SK-MEL-5 (cell line): ENCODE data around the gene BDP1. TPM values are rescaled to one million over a fixed set of nuclear protein-coding genes. Genes with fewer than 3 reads are reported as not detected.
"Not testable (repeated sequence)": the region's sequence is repeated elsewhere in the genome, so short reads cannot be mapped to it uniquely, and the experiment has no call there.

ENCODE experiments used
- DNase-seq: peaks from one replicate; pipeline ENCODE4 v3.0.0-alpha.2; 2016; ENCODE audit warnings: low read depth, low spot score
- in situ Hi-C: cut with HindIII; loops from 2 replicates; pipeline ENCODE4 v1.10.0; 2016; ENCODE audit warnings: low sequenced_read_pairs, high pct_unique_total_duplicates, low pct_unique_long_range_greater_than_20kb
- polyA plus RNA-seq, 2 experiments: library from polyadenylated mRNA; depleted of rRNA; stranded (reverse); fragments of >200 nt; gene quantifications; 2 replicates each; pipeline ENCODE4 v1.2.3, GENCODE V29; 2015
- total RNA-seq: library from RNA; depleted of rRNA; stranded (reverse); fragments of >200 nt; shearing (Covaris generic); gene quantifications from 2 replicates; pipeline ENCODE4 v1.2.3, GENCODE V29; 2014; rRNA removed

BDP1 gene
- 23.1 and 29.0 TPM in 2 replicates for total RNA-seq
- 11.3 and 14.6 TPM in 2 replicates for polyA plus RNA-seq (2015; cell fraction: cytosol; rRNA removed)
- 30.4 and 32.5 TPM in 2 replicates for polyA plus RNA-seq (2015; cell fraction: nucleus; rRNA removed)

DNA sequence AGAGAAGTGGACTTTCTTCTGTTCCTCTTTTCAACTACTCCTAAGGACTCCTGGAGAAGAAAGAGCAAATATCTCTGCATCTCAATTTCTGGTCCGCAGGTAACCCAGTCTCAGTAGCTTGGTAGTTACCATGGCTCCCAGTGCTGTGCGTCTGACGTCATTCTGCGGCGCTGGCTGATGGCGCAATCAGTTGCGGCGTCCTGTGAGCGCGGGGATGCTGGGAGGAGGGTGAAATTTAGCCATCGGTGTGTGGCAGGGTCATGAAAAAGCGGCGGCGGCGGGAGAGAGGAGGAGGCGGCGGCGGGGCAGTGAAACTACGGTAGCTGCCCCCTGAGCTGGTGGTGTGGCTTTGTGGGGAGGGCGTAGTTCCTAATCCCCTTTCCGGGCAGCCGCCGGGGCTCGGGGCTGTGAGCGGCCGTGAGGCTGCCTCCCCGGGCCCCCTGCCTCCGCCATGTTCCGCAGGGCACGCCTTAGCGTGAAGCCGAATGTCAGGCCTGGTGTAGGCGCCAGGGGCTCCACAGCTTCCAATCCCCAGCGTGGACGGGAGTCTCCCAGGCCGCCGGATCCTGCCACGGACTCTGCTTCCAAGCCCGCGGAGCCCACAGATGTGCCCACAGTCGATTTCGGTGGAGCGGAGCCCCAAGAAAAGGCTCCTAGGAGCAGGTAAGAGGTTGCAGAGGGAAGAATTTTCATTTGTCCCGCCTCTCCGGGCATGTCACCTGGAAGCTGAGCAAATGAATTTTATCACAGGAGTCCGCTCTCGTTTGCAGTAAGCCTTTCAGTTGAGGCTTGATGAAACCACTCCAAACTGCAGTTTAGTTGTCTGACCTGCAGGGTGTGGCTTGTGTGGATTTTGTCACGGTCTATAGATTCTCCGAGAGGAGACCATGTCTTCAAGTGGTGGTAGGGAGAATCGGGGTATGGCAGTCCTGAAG, at the start of gene BDP1:
TSS of gene BDP1 (plus strand) at position 225 of the 935 bp plus-strand sequence. CDS start at position 452, 227 bp downstream.
- in situ Hi-C loops, result no loop called here
- DNase-seq, result peak; percentile 96

- in situ Hi-C loops, DNase-seq: not testable (repeated sequence)
These were observed 45.4 kb upstream of the BDP1 start for GRCh38 chr5:71410088-71410487.

- DNase-seq, in situ Hi-C loops: not testable (repeated sequence)
These were observed 39.8 kb upstream of the BDP1 start for GRCh38 chr5:71415626-71416025.

GRCh38 chr5:71418026-71418425, 37.4 kb upstream of the BDP1 start:
- in situ Hi-C loops, DNase-seq: not testable (repeated sequence)

DNA sequence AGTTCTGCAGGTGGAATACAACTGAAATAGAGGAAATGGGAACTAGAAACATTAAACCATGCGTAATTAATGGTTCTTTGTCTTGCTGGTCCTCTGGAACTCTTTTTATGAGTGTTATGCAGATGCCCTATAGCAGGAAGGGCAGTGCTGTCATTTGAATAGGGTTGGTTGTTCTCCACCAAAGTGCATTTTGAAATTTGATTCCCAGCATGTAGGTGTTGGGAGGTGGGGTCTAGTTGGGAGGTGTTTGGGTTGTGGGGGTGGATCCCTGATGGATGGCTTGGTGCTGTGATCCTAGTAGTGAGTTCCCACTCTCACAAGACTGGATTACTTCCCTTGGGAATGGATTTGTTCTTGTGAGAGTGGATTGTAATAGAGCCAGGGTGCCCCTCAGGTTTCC, 34.2 kb upstream of the BDP1 start:
- DNase-seq, in situ Hi-C loops: not testable (repeated sequence)

- DNase-seq, in situ Hi-C loops: not testable (repeated sequence)
These were observed 31.6 kb upstream of the BDP1 start for GRCh38 chr5:71423896-71424295.

- DNase-seq, in situ Hi-C loops: not testable (repeated sequence)
These were observed 28.6 kb upstream of the BDP1 start for GRCh38 chr5:71426686-71427474.

DNA sequence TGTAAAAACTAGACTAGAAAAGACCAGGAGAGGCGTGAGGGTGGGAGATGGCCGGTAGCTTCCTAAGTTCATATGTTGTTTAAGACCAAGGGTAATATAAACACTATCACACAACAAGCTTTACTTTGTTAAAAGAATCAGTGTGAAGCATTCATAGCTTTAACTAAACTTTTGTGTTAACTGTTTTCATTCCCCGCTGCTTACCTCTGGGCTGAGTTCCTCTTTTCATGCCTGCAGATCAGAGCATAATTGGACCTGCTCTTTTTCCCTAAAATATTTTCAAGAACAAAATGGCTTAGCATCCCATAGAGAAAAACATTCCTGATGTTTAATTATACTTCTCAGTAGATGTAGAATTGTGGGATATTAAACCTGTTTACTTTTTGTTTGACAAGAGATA, 23.0 kb upstream of the BDP1 start:
- in situ Hi-C loops, DNase-seq: not testable (repeated sequence)

DNA sequence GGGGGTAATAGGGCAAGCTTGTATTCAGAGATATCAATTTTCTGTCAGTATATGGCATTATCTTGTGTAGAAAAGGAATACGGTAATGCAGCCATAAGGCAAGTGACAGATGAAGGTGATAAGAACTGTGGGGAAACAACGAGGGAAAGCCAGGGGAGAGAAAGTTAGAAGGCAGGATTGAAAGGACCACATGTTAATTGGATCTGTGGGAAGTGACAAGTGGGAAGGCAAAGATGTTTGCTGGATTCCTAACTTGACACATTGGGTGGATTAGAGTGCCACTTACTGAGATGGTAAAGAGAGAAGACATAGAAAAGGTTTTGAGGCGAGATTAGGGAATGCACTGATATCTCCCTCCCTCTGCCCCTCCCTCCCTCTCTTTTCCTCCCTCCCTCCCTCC, 20.6 kb upstream of the BDP1 start:
- in situ Hi-C loops, result not testable (repeated sequence)

DNA sequence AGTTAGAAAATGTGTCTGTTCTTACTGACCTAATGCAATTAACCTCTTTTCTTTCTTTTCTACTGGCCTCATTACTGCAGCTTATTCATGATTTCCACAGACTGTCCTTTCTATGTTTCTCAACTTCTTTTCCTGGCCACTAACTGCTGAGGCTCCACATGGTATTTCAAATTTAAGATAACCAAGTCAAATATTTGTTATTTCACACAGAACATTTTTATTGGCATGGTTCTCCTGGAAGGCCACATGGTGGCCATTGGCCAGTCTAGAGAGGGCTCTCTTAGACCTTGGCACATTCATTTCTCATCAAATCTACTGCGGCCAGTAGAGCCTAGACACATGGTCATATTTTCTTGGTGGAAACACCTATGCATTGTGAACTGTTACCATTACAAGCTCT, 13.9 kb upstream of the BDP1 start:
- DNase-seq, in situ Hi-C loops: not testable (repeated sequence)

More for the DNA sequence above, 20.6 kb upstream of the BDP1 start:
- DNase-seq, result not testable (repeated sequence)

- in situ Hi-C loops, DNase-seq: not testable (repeated sequence)
These were observed 11.6 kb upstream of the BDP1 start for GRCh38 chr5:71443891-71444290.

GRCh38 chr5:71445015-71445414, 10.4 kb upstream of the BDP1 start:
- in situ Hi-C loops, DNase-seq: not testable (repeated sequence)

GRCh38 chr5:71445523-71446152, 9.8 kb upstream of the BDP1 start:
- in situ Hi-C loops, DNase-seq: not testable (repeated sequence)

- in situ Hi-C loops, DNase-seq: not testable (repeated sequence)
These were observed 8.8 kb upstream of the BDP1 start for GRCh38 chr5:71446540-71447216.

DNA sequence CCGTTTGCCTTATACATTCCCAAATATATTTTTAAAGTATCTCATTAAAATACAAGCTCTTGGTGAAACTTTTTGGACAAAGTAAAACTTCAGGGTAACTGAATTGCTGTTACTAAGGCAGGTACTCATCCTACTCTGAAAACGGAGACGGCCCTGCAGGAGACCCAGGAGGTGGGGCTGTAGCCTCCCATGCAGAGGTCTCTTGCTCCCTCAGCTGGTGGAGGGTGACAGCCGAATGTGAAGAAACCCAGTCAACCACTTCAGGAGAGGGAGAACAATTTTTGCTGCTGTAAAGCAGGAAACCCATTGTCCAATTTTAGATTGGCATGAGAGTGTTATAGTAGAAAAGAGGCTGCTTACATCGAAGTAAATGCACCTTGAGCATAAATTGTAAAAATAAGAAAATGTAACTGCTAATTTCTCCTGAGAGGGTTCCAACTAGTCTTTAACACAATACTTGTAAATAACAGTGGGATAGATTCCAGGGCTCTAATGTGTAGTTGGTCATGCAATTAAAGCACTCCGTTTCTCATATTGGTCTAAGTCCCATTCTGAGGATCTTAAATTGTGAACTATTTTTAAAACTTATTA, 8.1 kb upstream of the BDP1 start:
- in situ Hi-C loops, result not testable (repeated sequence)
- DNase-seq, result peak; percentile 62

GRCh38 chr5:71452876-71453275, 2.6 kb upstream of the BDP1 start:
- in situ Hi-C loops, result no loop called here

DNA sequence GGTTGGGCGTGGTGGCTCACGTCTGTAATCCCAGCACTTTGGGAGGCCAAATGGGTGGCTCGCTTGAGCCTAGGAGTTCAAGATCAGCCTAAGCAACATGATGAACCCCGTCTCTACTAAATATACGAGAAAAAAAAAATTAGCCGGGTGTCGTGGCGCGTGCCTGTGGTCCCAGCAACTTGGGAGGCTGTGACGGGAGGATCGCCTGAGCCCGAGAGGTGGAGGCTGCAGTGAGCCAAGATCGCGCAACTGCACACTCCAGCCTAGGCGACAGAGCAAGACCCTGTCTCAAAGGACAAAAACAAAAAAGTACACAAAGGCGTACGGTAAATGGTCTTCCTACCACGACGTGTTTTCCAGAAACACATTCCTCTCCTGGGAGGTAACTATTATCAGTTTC, 538 bp upstream of the BDP1 start:
- in situ Hi-C loops, result no loop called here

More at GRCh38 chr5:71452876-71453275, 2.6 kb upstream of the BDP1 start:
- no peak for DNase-seq

More for the DNA sequence above, 538 bp upstream of the BDP1 start:
- no peak for DNase-seq
